ENCODE results near the gene PEDS1. TPM values are rescaled to one million over a fixed set of nuclear protein-coding genes. Genes with fewer than 3 reads are reported as not detected.
A peak's percentile ranks its signal among the peaks of the same experiment; 100 is the strongest.
"Not testable (repeated sequence)": the region's sequence is repeated elsewhere in the genome, so short reads cannot be mapped to it uniquely, and the experiment has no call there.

PEDS1 gene
- total RNA-seq, 2 donors from 2014 or later, result 26.1 to 30.7 TPM

- Histone ChIP-seq H3K27ac (peak overlapping the region; percentile 91 to 93), H3K27me3 (no peaks in the 10 kb centered on the region), H3K4me1 (peaks cover 0 to 32% of the 10 kb centered on the region in 2 donors), H3K36me3 (no peaks in the 10 kb centered on the region), H3K4me3 (no peak overlapping the region), H3K9me3 (no peaks in the 10 kb centered on the region)
- no peak for DNase-seq (ENCODE audit: low spot score)
- no peak for TF ChIP-seq CTCF (IDR thresholded peaks at IDR 0.05)
Observed at GRCh38 chr20:50170549-50171220, 17.2 kb upstream of the PEDS1 start.

GRCh38 chr20:50169329-50169823 is 15.9 kb upstream of the PEDS1 start:
- no peak overlapping the region for H3K27ac ChIP-seq
- DNase-seq (ENCODE audit: low spot score), result peak; percentile 94

GRCh38 chr20:50165684-50166554 is 12.4 kb upstream of the PEDS1 start:
- peaks cover 0 to 18% of the 10 kb centered on the region in 2 donors for H3K4me1 ChIP-seq
- H3K9me3 ChIP-seq, result no peaks in the 10 kb centered on the region
- peak overlapping the region; percentile 85 to 91 for H3K27ac ChIP-seq
- no peak for TF ChIP-seq CTCF (IDR thresholded peaks at IDR 0.05)
- H3K4me3 ChIP-seq, result peak overlapping the region in 1 of 2 donors; percentile 40
- H3K27me3 ChIP-seq, result no peaks in the 10 kb centered on the region
- peak; percentile 100 for DNase-seq (ENCODE audit: low spot score)
- H3K36me3 ChIP-seq, result no peaks in the 10 kb centered on the region

More at GRCh38 chr20:50169329-50169823, 15.9 kb upstream of the PEDS1 start:
- TF ChIP-seq CTCF (IDR thresholded peaks at IDR 0.05), result peak; percentile 96 to 97
- Histone ChIP-seq H3K27me3 (no peaks in the 10 kb centered on the region), H3K4me1 (peaks cover 0 to 38% of the 10 kb centered on the region in 2 donors), H3K9me3 (no peaks in the 10 kb centered on the region), H3K4me3 (no peak overlapping the region), H3K36me3 (no peaks in the 10 kb centered on the region)

GRCh38 chr20:50163570-50164317 is 10.2 kb upstream of the PEDS1 start:
- TF ChIP-seq CTCF (IDR thresholded peaks at IDR 0.05), result no peak
- no peaks in the 10 kb centered on the region for H3K9me3 ChIP-seq
- H3K4me1 ChIP-seq, result peaks cover 0 to 18% of the 10 kb centered on the region in 2 donors
- no peak overlapping the region for H3K4me3 ChIP-seq
- no peaks in the 10 kb centered on the region for H3K27me3 ChIP-seq
- H3K27ac ChIP-seq, result peak overlapping the region; percentile 53 to 66
- no peaks in the 10 kb centered on the region for H3K36me3 ChIP-seq
- DNase-seq (ENCODE audit: low spot score), result peak; percentile 65

GRCh38 chr20:50161494-50161893 is 8.0 kb upstream of the PEDS1 start:
- H3K4me1 ChIP-seq, result peaks cover 0 to 11% of the 10 kb centered on the region in 2 donors
- not testable (repeated sequence) for H3K27ac ChIP-seq; H3K36me3 ChIP-seq; H3K27me3 ChIP-seq; DNase-seq (ENCODE audit: low spot score); H3K4me3 ChIP-seq; H3K9me3 ChIP-seq
